ENCODE data around the gene EPB41L2.
"Not testable (repeated sequence)": the region's sequence is repeated elsewhere in the genome, so short reads cannot be mapped to it uniquely, and the experiment has no call there.

The EPB41L2 gene

GRCh38 chr6:130935978-130936377, 127.1 kb downstream of the EPB41L2 start:
- no peak for DNase-seq

DNA sequence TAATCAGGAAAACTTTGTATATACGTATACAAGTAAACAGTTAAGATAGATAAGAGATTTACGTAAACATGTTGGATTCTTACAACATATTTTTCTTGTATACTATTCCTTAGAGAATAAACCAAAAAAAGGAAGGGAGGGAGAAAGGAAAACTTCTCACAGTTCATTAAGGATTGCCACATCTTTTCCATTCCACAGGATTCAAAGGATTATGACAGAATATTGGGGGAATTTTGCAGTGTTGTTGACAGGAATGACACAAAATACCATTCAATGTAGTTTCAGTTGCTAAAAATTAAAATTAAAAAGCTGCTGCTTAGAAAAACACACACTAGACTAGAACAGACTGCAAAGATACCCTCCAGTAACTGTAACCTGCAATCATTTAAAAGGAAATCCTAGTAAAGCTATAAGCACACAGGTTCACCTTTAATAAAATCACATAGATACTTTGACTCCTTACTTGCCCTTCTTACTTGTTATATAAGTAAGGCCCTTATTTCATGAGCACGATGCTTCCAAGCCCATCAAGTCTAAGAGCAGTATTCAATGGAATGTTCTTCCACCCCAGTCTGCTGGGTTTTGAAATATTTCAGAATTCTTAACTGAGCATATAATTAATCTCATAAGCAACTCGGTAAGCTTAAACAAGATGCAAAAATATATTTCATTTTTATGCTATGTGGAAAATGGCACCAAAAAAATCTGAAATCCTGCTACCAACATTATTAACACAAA, 128.0 kb downstream of the EPB41L2 start:
- no peak for DNase-seq

DNA sequence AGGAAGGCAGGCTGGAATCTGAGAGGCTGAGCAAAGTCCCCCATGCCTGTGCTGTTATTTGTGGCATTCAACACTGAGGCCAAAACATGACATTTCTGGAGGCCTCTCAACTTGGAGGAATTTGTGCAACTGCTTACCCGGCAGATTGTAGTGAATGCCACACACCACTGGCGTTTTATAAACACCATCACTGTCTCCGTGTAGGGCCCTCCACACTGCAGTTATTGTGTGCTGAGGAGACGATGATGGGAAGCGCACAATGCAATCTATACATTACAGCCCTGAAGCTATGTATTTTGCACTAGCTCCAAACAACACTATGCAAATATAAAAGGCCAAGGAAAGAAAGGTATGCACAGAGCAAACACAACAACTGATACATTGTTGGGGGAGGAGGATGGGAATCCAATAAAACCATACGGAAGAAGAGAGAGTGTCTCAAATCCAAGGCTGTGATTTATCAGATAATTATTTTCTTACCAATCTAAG, 129.3 kb downstream of the EPB41L2 start:
- peak; percentile 45 for DNase-seq

GRCh38 chr6:130932921-130933320, 130.1 kb downstream of the EPB41L2 start:
- DNase-seq: no peak

- DNase-seq: no peak
These were observed 130.6 kb downstream of the EPB41L2 start for GRCh38 chr6:130932438-130932837.

DNA sequence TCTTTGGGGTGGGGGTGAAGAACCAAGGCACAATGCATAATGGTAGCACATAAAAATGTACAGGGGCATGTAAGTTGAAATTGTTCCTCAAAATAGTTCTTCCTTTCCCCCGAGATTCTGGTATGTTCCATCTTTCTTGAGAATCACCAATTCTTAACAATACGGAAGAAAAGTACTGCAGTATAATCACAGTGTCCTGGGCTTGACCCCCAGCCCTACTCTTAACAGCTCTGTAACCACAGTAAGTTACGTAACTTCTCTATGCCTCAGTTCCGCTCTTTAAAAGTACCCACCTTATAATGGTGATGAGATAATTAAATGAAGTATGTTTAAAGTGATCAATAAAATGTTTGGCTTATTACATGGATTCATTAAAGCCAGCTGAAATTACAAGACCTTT, 131.4 kb downstream of the EPB41L2 start:
- DNase-seq: no peak

GRCh38 chr6:130929036-130929678, 133.9 kb downstream of the EPB41L2 start:
- no peak for DNase-seq

DNA sequence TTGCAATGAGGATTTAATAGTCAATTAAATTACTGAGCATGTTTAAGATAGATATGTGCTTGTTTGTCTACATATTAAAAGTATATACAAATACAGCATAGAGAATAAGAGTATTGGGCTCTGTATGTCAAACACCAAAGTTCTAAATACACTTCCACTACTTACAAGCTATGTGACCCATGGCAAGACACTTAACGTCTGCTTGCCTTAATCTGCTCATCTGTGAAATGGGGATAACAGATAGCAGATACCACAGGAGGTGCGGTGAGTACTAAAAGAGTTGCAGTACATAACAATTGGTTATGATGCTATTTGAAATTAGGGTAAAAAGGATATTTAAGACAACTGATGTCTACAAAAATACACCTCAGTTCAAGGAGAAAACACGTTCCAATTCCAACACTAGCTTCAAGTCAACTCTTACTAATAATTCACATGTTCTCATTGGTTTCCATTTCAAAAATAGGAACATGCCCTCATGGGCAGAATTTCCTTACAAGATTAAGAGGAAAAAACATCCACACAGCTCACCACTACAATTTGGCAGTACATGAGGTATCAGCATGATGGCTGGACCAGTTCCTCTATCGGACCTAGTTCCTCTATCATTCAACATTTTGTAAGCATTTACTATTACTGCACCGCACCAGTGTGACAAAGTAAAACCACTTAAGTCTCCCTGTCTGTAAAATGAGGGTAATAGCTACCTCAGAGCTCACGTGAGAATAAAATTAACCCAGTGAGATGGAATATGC, 134.7 kb downstream of the EPB41L2 start:
- no peak for DNase-seq

DNA sequence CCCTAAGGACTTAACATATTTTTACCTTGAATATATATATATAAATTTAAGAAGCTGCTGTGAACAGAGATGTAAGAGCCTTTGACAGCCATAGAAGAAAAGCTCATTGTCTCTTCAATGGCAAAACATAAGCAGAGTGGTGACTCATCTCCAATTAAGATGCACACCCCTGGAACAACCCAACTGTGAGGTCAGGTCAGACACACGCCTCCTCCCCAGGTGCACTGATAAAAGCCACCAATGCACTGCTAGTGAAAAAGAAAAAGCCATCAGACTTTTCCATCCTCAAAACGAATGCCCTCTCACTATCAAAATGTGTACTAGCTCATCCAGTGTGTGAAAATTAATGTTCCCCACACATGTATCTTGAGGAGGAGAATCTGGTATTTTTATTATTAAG, 135.7 kb downstream of the EPB41L2 start:
- DNase-seq: no peak

DNA sequence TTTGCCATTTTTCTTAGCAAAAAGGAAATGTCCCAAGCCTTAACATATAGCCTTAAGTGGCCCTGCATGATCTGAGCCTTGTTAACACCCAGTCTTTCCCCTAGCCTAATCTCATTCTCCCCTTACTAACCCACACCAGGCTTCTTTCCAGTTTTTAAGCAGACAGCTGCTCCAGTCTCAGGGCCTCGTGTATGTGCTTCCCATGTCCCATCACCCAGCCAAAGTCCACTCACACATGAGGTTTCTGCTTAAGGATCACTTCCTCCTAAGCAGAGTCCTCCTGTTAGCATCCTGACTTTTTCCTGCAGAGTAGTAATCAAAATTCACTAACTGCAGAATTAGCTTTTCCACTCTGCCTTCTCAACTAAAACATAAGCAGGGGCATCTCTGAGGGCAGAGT, 139.7 kb downstream of the EPB41L2 start:
- DNase-seq: no peak

DNA sequence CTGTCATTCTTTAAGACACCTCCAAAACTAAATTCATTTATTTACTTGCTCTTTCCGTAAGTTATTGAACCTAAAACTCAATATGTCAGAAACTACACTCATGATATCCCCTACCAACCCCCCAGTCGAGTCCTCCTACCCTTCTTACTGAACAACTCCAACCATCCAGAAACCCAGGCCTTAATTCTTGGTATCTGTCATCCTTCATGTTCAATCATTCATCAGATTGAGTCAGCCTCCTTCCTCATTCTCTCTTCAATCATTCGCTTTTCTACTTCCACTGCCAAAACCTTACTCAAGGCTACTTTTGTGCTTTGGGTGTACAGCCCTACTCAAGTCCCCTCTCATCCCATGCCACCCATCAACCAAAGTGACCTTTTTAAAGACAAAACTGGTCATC, 140.1 kb downstream of the EPB41L2 start:
- DNase-seq: peak; percentile 4

DNA sequence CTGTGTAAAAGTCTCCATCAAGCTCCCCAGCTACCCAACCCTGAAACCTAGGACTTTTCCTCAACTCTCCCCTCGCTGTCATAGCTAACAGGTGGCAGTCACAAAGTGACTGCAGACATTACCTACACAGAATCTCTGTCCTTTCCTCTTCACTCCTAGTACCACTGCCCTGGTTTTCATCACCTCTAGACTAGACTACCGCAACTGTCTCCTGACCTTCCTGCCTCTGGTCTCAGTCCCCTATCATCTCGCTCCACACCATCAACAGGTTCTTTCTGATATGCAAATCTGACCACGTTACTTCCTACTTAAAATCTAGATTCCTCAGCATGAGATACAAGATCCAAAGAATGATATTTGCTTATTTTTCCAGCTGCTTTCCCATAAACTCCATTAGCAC, 142.1 kb downstream of the EPB41L2 start:
- DNase-seq: no peak

DNA sequence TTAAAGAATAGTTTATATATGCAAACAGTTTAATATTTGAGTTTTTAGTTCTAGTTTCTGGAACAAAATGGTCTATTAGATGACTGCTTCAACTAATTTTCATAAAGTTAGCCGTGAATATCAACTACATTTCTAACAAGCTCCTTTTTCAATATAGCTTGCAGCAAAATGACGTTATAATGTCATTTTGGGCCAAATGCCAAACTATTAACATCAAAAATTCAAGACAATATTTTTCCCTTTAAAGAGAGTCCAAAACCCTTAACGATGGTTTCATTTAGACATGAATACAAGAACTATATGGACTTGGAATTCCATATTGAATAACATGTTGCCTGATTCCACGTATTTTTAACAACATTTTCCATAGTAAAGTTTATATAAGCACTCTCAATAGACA, 144.9 kb downstream of the EPB41L2 start:
- no peak for DNase-seq

DNA sequence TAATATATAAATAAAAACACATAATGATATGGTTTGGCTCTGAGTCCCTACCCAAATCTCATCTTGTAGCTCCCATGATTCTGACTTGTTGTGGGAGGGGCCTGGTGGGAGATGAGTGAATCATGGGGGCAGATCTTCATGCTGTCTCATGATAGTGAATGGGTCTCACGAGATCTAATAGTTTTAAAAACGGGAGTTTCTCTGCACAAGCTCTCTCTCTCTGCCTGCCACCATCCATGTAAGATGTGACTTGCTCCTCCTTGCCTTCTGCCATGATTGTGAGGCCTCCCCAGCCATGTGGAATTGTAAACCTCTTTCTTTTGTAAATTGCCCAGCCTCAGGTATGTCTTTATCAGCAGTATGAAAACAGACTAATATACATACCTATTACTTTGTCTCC, 147.4 kb downstream of the EPB41L2 start:
- not testable (repeated sequence) for DNase-seq

DNA sequence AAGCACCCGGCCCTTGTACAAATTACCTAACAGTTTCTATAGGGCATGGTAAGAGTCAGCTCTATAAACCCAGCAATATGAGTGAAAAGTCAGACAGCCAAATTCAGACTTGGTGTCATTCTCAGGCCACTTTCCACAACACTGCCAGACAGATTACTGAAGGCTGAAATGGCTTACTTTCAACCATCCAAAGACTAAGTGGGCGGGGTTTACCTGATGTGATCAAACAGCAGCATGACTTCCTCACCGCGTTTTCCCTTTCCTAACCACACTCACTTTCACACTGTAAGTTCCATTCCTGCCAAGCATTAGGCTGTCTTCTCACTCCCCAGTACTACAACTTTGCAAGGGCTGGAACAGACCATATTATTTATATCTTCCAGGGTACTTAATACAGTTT, 149.9 kb downstream of the EPB41L2 start:
- no peak for DNase-seq

GRCh38 chr6:130912434-130912833, 150.6 kb downstream of the EPB41L2 start:
- DNase-seq: no peak

DNA sequence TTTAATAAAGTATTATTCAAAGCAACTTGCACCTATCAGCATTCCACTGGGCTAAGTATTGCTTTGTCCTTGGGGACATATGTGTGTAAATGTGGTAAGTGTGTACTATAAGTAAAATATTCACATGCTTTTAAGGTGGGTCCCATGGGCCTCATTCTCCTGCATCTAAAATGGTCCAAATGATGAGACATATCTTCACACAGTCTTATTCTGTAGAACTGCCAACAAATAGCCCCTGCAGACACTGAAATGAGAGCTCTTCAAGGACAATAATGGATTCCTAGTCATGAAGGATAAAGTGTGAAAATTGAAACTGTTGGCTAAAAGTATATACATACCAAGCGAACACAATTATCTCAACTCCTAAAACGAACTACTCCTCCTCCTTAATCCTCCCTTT, 154.1 kb downstream of the EPB41L2 start:
- DNase-seq: no peak

DNA sequence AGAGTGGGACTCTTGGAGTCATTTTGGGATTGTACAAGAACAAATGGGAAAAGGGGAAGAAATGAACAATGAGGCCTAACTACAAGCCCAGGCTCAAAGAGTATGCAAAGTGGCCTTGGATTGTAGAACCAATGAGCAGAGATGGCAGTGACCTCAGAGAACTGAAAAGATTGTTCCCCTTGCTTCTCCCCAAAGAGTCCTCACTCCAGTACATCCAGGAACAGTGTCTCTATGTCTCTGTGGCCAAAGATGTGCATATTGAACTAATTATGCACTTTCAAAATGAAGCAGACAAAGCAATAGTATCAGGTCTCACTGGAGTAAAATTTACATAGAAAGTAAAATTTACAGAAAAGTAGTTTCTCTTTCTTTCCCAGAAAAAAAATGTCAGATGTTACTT, 154.9 kb downstream of the EPB41L2 start:
- no peak for DNase-seq

DNA sequence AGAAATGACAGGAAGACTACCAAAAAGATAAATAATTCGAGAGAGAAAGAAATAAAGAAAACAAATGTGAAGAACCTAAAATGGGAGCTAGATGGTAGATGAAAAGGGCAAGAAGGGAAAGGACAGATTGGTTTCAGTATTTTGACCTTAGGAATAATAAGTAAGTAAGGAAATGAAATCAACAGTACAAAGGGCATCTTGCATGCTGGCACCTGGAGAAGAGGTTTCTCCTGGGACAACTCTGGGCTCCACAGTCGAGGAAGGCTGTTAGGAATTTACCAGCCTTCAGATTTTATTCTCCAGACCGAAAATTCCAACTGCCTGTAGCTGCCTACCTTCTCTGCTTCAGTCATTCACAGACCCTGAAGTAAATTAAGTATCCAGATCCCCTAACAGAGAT, 155.4 kb downstream of the EPB41L2 start:
- no peak for DNase-seq

DNA sequence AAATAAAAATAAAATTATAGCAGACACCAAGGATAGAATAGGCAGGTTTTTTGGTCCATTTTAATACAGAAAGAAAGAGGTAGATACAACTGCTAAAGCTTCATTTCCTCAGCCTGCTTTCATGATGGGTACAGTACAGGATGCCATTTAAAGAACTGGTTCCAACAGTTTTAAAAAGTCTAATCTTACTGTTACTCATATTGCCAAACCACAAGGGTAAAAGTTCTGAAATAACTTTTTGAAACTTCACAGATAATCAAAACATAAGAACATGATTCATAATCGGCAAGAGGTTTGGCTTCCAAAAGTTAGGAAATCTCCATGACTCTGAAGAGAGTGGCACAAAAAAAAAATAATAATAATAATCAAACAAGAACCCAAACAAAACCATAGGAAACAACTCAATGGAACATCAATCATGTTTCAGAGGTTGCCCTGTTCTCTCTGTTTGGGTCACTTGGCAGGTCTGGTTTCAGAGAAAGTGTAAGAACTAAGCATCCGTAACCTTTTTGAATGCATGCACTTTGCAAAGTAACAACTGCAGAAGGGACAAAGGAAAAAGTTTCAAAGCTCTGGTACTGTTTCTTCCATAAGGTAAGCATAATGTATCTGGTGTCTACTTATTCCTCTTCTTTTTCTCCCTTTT, 156.2 kb downstream of the EPB41L2 start:
- peak; percentile 18 for DNase-seq

DNA sequence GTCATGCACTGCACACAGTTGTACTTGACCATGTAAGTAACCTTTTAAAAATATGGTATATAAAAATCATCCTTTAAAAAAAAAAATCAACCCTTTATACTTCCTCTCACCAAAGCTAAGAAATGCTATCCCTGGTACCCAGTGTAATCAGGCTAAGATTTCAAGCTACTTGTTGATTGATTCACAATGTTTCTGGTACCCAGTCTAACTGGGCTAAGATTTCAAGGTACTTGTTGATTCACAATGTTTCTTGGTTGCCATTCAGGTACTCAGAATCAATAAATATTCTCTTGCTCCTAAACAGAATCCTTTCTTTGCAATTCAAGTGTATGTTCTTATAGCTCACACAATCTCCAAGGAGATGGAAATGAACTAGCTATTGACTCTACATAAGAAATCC, 159.4 kb downstream of the EPB41L2 start:
- no peak for DNase-seq

DNA sequence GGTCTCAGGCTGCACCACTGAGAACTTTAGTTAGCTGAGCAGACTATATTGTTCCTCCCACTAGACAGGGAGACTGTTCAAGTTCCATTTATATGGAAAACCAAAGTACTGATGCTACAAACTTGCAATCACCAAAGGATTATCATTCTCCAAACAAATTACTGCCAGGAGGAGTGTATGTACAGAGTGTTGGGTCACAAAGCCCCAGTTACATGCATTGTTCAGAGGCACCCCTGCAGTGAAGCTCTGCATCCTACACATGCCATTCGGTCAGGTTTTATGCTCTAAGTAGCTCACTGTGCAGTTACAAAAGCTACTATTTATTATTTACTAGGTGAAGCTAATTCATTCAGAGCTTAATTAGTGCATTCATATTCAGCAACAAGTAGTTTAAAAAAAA, 160.0 kb downstream of the EPB41L2 start:
- DNase-seq: no peak

- no peak for DNase-seq
These were observed 162.1 kb downstream of the EPB41L2 start for GRCh38 chr6:130900913-130901312.
